NCI-H1436 (cell line): ENCODE measurements around the gene RSBN1L.

ENCODE experiments used
- DNase-seq: peaks from one replicate; lab custom pipeline; 2025; lab: John Stamatoyannopoulos, UW

RSBN1L gene

GRCh38 chr7:77806425-77806824 is 110.2 kb downstream of the RSBN1L start:
- no peak for DNase-seq

- no peak for DNase-seq
Measured at GRCh38 chr7:77808517-77808916, 112.3 kb downstream of the RSBN1L start.

GRCh38 chr7:77811516-77812289 is 115.4 kb downstream of the RSBN1L start:
- DNase-seq, result no peak

GRCh38 chr7:77812290-77812685 is 116.0 kb downstream of the RSBN1L start:
- DNase-seq, result no peak

GRCh38 chr7:77813180-77813579 is 116.9 kb downstream of the RSBN1L start:
- no peak for DNase-seq

DNA sequence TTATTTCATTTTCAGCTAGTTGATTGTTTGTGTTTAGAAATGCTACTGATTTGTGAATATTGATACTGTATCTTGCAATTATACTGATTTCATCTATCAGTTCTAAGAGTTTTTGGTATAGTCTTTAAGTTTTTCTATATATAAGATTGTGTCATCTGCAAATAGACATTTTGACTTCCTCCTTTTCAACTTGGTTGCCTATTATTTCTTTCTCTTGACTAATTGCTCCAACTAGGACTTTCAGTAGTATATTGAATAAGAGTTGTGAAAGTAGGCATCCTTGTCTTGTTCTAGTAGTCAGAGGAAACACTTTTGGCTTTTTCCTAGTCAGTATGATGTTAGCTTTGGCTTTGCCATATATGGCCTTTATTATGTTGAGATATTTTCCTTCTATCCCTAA is 122.8 kb downstream of the RSBN1L start:
- no peak for DNase-seq

- no peak for DNase-seq
Measured at GRCh38 chr7:77820967-77821366, 124.7 kb downstream of the RSBN1L start.

DNA sequence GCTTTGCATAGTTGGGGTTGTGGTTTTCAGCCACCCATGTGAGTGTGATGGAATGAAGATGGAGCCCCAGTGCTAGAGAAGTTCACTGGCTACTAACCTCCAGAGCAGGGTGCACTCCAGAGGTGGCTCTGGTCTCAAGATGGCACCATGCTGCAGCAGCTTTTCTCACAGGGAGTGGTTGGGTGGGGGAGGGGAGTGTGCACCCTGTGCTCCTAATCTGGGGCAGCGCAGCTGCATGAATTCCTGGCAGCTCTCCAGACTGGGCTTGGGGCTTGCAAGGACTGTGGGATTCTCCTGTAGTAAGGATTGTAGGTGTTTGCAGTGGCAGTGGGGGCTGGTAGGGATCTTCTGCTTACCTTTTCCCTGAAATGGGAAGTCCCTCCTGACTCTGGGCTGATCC is 126.0 kb downstream of the RSBN1L start:
- DNase-seq, result no peak

DNA sequence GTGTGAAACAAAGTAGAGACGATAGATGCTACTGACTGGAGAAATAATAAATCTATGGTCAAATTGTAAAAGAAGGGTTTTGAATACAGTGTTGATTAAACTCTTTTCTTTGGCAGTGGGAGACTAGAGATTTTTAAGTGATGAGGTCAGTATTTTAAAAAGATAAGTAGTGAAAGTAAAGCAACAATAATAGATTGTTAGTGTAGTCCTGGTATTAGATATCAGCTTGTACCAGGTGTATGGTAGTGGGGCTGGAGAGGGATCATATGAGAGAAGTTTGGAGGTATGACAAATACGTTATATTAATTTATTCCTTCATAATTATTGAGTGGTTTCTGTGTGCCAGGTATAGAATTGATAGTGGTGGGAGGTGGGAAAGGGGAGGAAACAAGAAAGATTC is 127.5 kb downstream of the RSBN1L start:
- DNase-seq, result no peak

DNA sequence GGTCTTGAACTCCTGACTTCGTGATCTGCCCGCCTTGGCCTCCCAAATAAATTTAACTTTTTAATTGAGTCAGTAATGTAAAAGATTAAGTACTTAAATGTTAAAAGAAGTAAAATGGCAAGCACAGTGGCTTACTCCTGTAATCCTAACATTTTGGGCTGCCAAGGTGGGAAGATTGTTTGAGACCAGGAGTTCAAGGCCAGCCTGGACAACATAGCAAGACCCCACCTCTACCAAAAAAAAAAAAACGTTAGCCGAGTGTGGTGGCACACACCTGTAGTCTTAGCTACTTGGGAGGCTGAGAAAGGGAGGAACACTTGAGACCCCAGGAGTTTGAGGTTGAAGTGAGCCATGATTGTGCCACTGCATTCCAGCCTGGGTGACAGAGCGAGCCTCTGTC is 128.4 kb downstream of the RSBN1L start:
- DNase-seq, result no peak

GRCh38 chr7:77825131-77825530 is 128.9 kb downstream of the RSBN1L start:
- DNase-seq, result no peak

DNA sequence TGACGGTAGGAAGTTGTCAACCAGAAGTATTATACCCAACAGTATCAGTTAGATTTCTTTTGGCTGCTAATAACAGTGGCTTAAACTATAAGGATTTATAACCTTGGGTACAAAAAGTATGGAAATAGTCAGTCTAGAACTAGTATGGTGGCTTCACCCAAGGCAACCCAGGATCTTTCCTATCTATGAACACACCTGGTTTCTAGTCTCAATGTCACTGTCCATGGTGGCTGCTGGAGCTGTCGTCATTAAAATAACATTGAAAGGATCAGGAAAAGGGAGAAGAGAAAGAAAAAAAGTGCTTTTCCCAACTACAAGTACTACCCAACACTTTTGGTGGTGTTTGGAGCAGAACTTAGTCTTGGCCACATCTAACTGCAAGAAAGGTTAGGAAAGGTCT is 130.0 kb downstream of the RSBN1L start:
- DNase-seq, result no peak

DNA sequence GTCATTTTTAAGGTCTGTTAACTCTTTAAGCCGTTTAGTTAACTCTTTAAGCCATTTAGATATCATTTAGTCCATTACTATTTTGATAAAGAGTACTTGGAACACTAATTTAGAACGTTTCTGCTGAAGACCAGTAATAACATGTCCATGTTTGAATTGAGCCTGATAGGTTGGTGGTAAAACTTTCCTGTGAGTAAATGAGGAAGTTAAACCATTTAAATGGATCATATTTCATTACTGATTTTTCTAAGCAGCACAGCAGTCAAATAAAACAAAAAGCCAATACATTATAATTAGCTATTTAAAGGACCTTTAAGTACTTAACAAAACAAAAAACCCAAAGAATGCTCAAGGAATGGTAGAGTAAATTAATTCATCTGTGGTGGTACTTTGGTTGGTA is 131.7 kb downstream of the RSBN1L start:
- DNase-seq, result no peak

- no peak for DNase-seq
Measured at GRCh38 chr7:77830649-77831355, 134.5 kb downstream of the RSBN1L start.

DNA sequence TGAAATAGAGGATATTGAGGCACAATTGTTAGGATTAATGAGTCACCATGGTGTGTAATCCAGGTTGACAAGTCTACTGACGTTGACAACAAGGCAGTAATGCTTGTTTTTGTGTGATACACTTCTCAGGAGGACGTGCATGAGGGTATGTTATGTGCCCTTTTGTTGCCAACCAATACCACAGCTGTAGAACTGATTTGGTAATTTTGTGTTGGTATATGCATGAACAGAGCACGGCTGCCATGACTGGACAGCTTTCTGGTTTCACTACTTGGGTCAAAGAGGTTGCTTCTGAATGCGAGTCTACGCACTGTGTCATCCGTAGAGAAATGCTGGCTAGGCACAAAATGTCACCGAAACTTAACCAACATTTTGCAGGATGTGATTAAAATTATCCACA is 135.2 kb downstream of the RSBN1L start:
- no peak for DNase-seq

- no peak for DNase-seq
Measured at GRCh38 chr7:77831953-77832352, 135.7 kb downstream of the RSBN1L start.
